ENCODE data around the gene ABCA13. TPM values are rescaled to one million over a fixed set of nuclear protein-coding genes. Genes with fewer than 3 reads are reported as not detected.

The ABCA13 gene, protein sequence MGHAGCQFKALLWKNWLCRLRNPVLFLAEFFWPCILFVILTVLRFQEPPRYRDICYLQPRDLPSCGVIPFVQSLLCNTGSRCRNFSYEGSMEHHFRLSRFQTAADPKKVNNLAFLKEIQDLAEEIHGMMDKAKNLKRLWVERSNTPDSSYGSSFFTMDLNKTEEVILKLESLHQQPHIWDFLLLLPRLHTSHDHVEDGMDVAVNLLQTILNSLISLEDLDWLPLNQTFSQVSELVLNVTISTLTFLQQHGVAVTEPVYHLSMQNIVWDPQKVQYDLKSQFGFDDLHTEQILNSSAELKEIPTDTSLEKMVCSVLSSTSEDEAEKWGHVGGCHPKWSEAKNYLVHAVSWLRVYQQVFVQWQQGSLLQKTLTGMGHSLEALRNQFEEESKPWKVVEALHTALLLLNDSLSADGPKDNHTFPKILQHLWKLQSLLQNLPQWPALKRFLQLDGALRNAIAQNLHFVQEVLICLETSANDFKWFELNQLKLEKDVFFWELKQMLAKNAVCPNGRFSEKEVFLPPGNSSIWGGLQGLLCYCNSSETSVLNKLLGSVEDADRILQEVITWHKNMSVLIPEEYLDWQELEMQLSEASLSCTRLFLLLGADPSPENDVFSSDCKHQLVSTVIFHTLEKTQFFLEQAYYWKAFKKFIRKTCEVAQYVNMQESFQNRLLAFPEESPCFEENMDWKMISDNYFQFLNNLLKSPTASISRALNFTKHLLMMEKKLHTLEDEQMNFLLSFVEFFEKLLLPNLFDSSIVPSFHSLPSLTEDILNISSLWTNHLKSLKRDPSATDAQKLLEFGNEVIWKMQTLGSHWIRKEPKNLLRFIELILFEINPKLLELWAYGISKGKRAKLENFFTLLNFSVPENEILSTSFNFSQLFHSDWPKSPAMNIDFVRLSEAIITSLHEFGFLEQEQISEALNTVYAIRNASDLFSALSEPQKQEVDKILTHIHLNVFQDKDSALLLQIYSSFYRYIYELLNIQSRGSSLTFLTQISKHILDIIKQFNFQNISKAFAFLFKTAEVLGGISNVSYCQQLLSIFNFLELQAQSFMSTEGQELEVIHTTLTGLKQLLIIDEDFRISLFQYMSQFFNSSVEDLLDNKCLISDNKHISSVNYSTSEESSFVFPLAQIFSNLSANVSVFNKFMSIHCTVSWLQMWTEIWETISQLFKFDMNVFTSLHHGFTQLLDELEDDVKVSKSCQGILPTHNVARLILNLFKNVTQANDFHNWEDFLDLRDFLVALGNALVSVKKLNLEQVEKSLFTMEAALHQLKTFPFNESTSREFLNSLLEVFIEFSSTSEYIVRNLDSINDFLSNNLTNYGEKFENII (N-terminal part only)
- 0.69 and 1.7 TPM in 2 replicates for total RNA-seq

DNA sequence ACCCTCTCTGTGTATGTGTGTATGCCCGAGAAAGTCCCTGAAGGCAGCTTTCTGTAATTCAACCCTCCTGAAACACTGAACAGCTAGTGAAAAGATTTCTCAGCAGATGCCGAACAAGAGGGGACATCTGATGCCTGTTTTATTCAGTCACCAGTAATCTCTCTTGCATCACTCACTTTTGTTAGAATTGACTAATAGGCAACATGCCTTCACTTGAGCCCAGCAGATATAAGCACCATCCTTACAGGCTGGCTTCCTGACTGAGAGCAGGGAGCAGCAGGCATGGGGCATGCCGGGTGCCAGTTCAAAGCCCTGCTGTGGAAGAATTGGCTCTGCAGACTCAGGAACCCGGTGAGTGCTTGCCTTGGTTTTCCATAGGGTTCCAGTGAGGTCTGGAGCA is at the start of gene ABCA13:
Gene ABCA13 (plus strand): TSS at position 257 of the 400 bp plus-strand sequence. CDS start 26 bp downstream, at position 283.
- DNase-seq (ENCODE audit: low read depth), result no peak
- no peak for TF ChIP-seq CTCF (conservative IDR thresholded peaks at IDR 0.05; ENCODE audit: low read depth, low read length)

DNA sequence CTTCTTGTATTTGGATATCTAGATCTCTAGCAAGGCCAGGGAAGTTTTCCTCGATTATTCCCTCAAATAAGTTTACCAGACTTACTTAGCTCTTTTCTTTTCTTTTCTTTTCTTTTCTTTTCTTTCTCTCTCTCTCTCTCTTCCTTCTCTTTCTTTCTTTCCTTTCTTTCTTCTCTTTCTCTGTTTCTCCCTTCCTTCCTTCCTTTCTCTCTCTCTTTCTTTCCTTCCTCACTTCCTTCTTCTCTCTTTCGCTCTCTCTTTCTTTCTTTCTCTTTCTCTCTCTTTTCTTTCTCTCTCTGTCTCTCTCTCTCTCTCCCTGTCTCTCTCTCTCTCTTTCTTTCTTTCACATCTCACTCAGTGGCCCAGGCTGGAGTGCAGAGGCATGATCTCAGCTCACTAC is 45.2 kb upstream of the ABCA13 start:
- no peak overlapping the region for H3K4me3 ChIP-seq (ENCODE audit: low read depth, low read length)
- no peak for TF ChIP-seq CTCF (conservative IDR thresholded peaks at IDR 0.05; ENCODE audit: low read depth, low read length)
- DNase-seq (ENCODE audit: low read depth), result no peak

More for the DNA sequence above, at the start of gene ABCA13:
- H3K4me3 ChIP-seq (ENCODE audit: low read depth, low read length), result no peak within 1 kb of the TSS

GRCh38 chr7:48130658-48131108 is 40.6 kb upstream of the ABCA13 start:
- DNase-seq (ENCODE audit: low read depth), result no peak
- TF ChIP-seq CTCF (conservative IDR thresholded peaks at IDR 0.05; ENCODE audit: low read depth, low read length), result no peak
- H3K4me3 ChIP-seq (ENCODE audit: low read depth, low read length), result no peak overlapping the region

DNA sequence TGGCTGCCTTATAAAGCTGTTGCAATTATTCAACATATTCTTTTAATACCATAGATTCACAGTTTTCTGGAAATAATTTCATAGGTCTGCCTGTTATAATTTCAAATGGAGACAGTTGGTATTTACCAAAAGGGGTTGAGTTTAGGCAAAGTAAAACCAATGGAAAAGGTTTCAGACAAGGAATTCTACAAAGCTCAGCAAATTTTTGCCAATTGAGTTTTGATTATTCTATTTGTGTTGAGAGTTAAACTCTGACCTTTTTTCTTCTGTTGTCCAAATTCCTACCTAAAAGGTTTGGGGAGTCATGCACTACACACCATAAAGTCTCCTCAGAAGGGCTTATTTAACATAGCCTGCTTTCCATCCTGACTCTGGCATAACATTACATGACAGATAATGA is 38.5 kb upstream of the ABCA13 start:
- no peak for TF ChIP-seq CTCF (conservative IDR thresholded peaks at IDR 0.05; ENCODE audit: low read depth, low read length)
- no peak for DNase-seq (ENCODE audit: low read depth)
- no peak overlapping the region for H3K4me3 ChIP-seq (ENCODE audit: low read depth, low read length)

- no peak overlapping the region for H3K4me3 ChIP-seq (ENCODE audit: low read depth, low read length)
- DNase-seq (ENCODE audit: low read depth), result no peak
Observed at GRCh38 chr7:48139459-48139858, 31.8 kb upstream of the ABCA13 start.

More at GRCh38 chr7:48139459-48139858, 31.8 kb upstream of the ABCA13 start:
- peak; percentile 55 for TF ChIP-seq CTCF (conservative IDR thresholded peaks at IDR 0.05; ENCODE audit: low read depth, low read length)
